Ammon's horn (tissue), 1 donor: Measurements from ENCODE around the gene PDGFC.

Source experiments
- DNase-seq: peaks from one replicate; pipeline ENCODE4 v3.0.0-alpha.2; 2016; ENCODE audit warnings: low spot score

PDGFC gene

GRCh38 chr4:156827519-156827918 is 144.1 kb downstream of the PDGFC start:
- DNase-seq: no peak

GRCh38 chr4:156825074-156825473 is 146.5 kb downstream of the PDGFC start:
- DNase-seq: no peak

GRCh38 chr4:156824451-156825060 is 147.0 kb downstream of the PDGFC start:
- no peak for DNase-seq

- no peak for DNase-seq
These were observed 150.7 kb downstream of the PDGFC start for GRCh38 chr4:156820931-156821330.

- DNase-seq: no peak
These were observed 155.2 kb downstream of the PDGFC start for GRCh38 chr4:156816360-156816755.

GRCh38 chr4:156815717-156816359 is 155.8 kb downstream of the PDGFC start:
- no peak for DNase-seq

GRCh38 chr4:156811963-156812362 is 159.6 kb downstream of the PDGFC start:
- DNase-seq: no peak

GRCh38 chr4:156811286-156811685 is 160.3 kb downstream of the PDGFC start:
- no peak for DNase-seq

- no peak for DNase-seq
These were observed 165.9 kb downstream of the PDGFC start for GRCh38 chr4:156805696-156806095.

- DNase-seq: no peak
These were observed 168.5 kb downstream of the PDGFC start for GRCh38 chr4:156803056-156803455.

- no peak for DNase-seq
These were observed 171.1 kb downstream of the PDGFC start for GRCh38 chr4:156800463-156800862.

GRCh38 chr4:156799121-156799589 is 172.4 kb downstream of the PDGFC start:
- DNase-seq: no peak

GRCh38 chr4:156798438-156798837 is 173.2 kb downstream of the PDGFC start:
- DNase-seq: no peak

- no peak for DNase-seq
These were observed 174.4 kb downstream of the PDGFC start for GRCh38 chr4:156797206-156797605.

- DNase-seq: no peak
These were observed 175.9 kb downstream of the PDGFC start for GRCh38 chr4:156795727-156796126.

- DNase-seq: no peak
These were observed 176.7 kb downstream of the PDGFC start for GRCh38 chr4:156794863-156795262.

- no peak for DNase-seq
These were observed 179.0 kb downstream of the PDGFC start for GRCh38 chr4:156792462-156793085.

- no peak for DNase-seq
These were observed 180.7 kb downstream of the PDGFC start for GRCh38 chr4:156790866-156791265.

GRCh38 chr4:156788782-156789181 is 182.8 kb downstream of the PDGFC start:
- DNase-seq: no peak

- DNase-seq: no peak
These were observed 184.9 kb downstream of the PDGFC start for GRCh38 chr4:156786713-156787112.

- no peak for DNase-seq
These were observed 186.6 kb downstream of the PDGFC start for GRCh38 chr4:156784970-156785369.

GRCh38 chr4:156783966-156784365 is 187.6 kb downstream of the PDGFC start:
- DNase-seq: no peak

GRCh38 chr4:156782491-156782890 is 189.1 kb downstream of the PDGFC start:
- no peak for DNase-seq
